Measurements from ENCODE around the gene RPSA.
"Not testable (repeated sequence)": the region's sequence is repeated elsewhere in the genome, so short reads cannot be mapped to it uniquely, and the experiment has no call there.

GRCh38 chr3:39416998-39417397 is 10.5 kb downstream of the RPSA start:
- not testable (repeated sequence) for TF ChIP-seq CTCF (conservative IDR thresholded peaks at IDR 0.05; ENCODE audit: low read length); EZH2phosphoT487 (IDR thresholded peaks at IDR 0.05; ENCODE audit: borderline replicate concordance)
